ENCODE results near the gene TESK1. TPM values are rescaled to one million over a fixed set of nuclear protein-coding genes. Genes with fewer than 3 reads are reported as not detected.

TESK1 gene
- total and polyA plus RNA-seq, 2 of the 8 experiments (the other 6 are each of a cell fraction or from before 2014, with no cell fraction given) = 13.5 to 13.9 TPM

- H3K36me3 ChIP-seq (ENCODE audit: control insufficient read depth in 2 of 4, insufficient read depth in 4 of 4, low read length in 3 of 4) = peaks cover 2 to 6% (median 4%) of the 10 kb centered on the region in 4 experiments; a peak in 5 of 8 replicates
- H4K20me1 ChIP-seq (replicated peaks in 1 of 2; ENCODE audit: control insufficient read depth in 1 of 2, insufficient read depth in 2 of 2, low read length in 2 of 2) = peaks cover 0 to 15% of the 10 kb centered on the region in 2 experiments
- 1% methylated on average over 34 of the region's 41 CpGs; no CpG with 5 or more reads in 1 of the 2 experiments for WGBS, 2 experiments (ENCODE audit: extremely low coverage in 1 of 2, insufficient coverage in 1 of 2, insufficient read length in 1 of 2, insufficient replicate concordance in 2 of 2, low coverage in 1 of 2, low lambda C conversion rate in 2 of 2, missing lambda C conversion rate in 1 of 2)
- peaks cover 0 to 2% of the 10 kb centered on the region in 2 experiments; a peak in 1 of 4 replicates for H3K79me2 ChIP-seq (ENCODE audit: control insufficient read depth in 1 of 2, insufficient read depth in 2 of 2, low read length in 2 of 2)
- no peak overlapping the region for H3K56ac ChIP-seq (replicated peaks; ENCODE audit: insufficient read length, low read depth, low read length)
- H3K27me3 ChIP-seq (replicated peaks in 1 of 4; ENCODE audit: control insufficient read depth in 3 of 4, extremely low read depth in 1 of 4, insufficient read depth in 3 of 4, low read length in 3 of 4) = no peaks in the 10 kb centered on the region
- no peak overlapping the region for H4K5ac ChIP-seq (ENCODE audit: insufficient read length, low read depth, low read length)
- DNase-seq (ENCODE audit: low read depth in 1 of 2, low spot score in 2 of 2) = peak; percentile 98 to 100
- no peak overlapping the region for H2BK12ac ChIP-seq (ENCODE audit: low read depth, low read length)
- no peak overlapping the region for H4K8ac ChIP-seq (ENCODE audit: extremely low read depth, insufficient read depth, low read length)
- peak overlapping the region; percentile 86; the same call in 1 of the 2 replicates for H2BK5ac ChIP-seq (ENCODE audit: low read depth, low read length)
- peak overlapping the region; percentile 55 to 76 (median 66) for H3K4me3 ChIP-seq (ENCODE audit: extremely low read depth in 1 of 4, insufficient read depth in 2 of 4, low read depth in 3 of 4, low read length in 4 of 4)
- H2BK20ac ChIP-seq (ENCODE audit: low read length) = no peak overlapping the region
- POLR2A ChIA-PET (ENCODE audit: partially characterized antibody) = interaction anchor here (0.6 to 1.0 kb wide), 6 partner anchors 9 to 266 kb away, joined by 3 to 4 read pairs (median 3); partner anchors contain the start of genes CCDC107, OR13J1 and RMRP
- H3K18ac ChIP-seq (ENCODE audit: extremely low read depth, low read length) = peak overlapping the region; percentile 76
- H2BK120ac ChIP-seq (replicated peaks; ENCODE audit: low read depth, low read length) = no peak overlapping the region
- no peak overlapping the region for H3K23ac ChIP-seq (ENCODE audit: insufficient read length)
- H2BK15ac ChIP-seq (ENCODE audit: low read length) = no peak overlapping the region
- H3K9ac ChIP-seq (replicated peaks in 1 of 4; ENCODE audit: extremely low read depth in 1 of 4, low read depth in 3 of 4, low read length in 3 of 4) = peak overlapping the region in 2 of 4 experiments; percentile 2 to 23; a peak in 2 of 7 replicates
- peaks cover 0 to 15% (median 9%) of the 10 kb centered on the region in 4 experiments; a peak in 6 of 7 replicates for H3K4me1 ChIP-seq (replicated peaks in 1 of 4; ENCODE audit: control insufficient read depth in 3 of 4, insufficient read depth in 4 of 4, low read length in 3 of 4)
- no peak overlapping the region for H3K4ac ChIP-seq (replicated peaks; ENCODE audit: insufficient read length, low read depth, low read length)
- no peak overlapping the region for H4K91ac ChIP-seq (replicated peaks; ENCODE audit: insufficient read length, low read length)
- no peak overlapping the region for H3K27ac ChIP-seq (ENCODE audit: low read depth, low read length)
- H3K79me1 ChIP-seq (ENCODE audit: low read depth, low read length) = no peaks in the 10 kb centered on the region; the same call in 1 of the 2 replicates
- no peak overlapping the region for H3K14ac ChIP-seq (ENCODE audit: insufficient read length)
- FAIRE-seq = peak; percentile 73
- no peaks in the 10 kb centered on the region for H3K9me3 ChIP-seq (ENCODE audit: insufficient read depth in 2 of 2, low read depth in 1 of 2, low read length in 1 of 2)
- H2AFZ ChIP-seq (ENCODE audit: low read length) = peak overlapping the region; percentile 95
- H3K23me2 ChIP-seq (ENCODE audit: low read depth, low read length) = peaks cover 13% of the 10 kb centered on the region
- H2AK5ac ChIP-seq (ENCODE audit: low read depth, low read length) = no peak overlapping the region
- H3K4me2 ChIP-seq (ENCODE audit: insufficient read depth in 1 of 2, low read depth in 2 of 2, low read length in 2 of 2) = peak overlapping the region; percentile 89 to 94
- CTCF ChIA-PET (ENCODE audit: partially characterized antibody) = interaction anchor here (0.5 to 2.1 kb wide), 25 partner anchors 8 to 1005 kb away, joined by 3 to 21 read pairs (median 4); partner anchors contain the start of genes ARHGEF39, CD72 and PIGO
- TF ChIP-seq POU5F1 (IDR thresholded peaks at IDR 0.05; ENCODE audit: low read depth, low read length) (no peak), RNF2 (IDR thresholded peaks at IDR 0.05; ENCODE audit: borderline replicate concordance, low read depth, low read length, missing control alignments, poor library complexity, severe bottlenecking) (no peak), CBX5 (IDR thresholded peaks at IDR 0.05; ENCODE audit: low read depth, low read length) (no peak), CTCF (IDR thresholded peaks at IDR 0.05; ENCODE audit: control extremely low read depth in 1 of 3, insufficient read depth in 1 of 3, low read depth in 1 of 3, low read length in 3 of 3) (peak; percentile 77 to 86 (median 84)), RBBP5 (IDR thresholded peaks at IDR 0.05; ENCODE audit: borderline replicate concordance, low read depth, low read length) (peak; percentile 34; the same call in 1 of the 2 replicates), GABPA (IDR thresholded peaks at IDR 0.05; ENCODE audit: borderline replicate concordance, insufficient read depth, low read length) (no peak), USF2 (IDR thresholded peaks at IDR 0.05; ENCODE audit: low read length) (no peak)
Observed at GRCh38 chr9:35603986-35604577, 980 bp upstream of the TESK1 start.
